HG02588 (cell line): ENCODE results near the gene STYXL1.
"Not testable (repeated sequence)": the region's sequence is repeated elsewhere in the genome, so short reads cannot be mapped to it uniquely, and the experiment has no call there.

ENCODE experiments used
- ATAC-seq: cut with Tn5 transposase; IDR thresholded peaks from one replicate; pipeline ENCODE4 v1.9.1; 2021; ENCODE audit warnings: mild to moderate bottlenecking, moderate library complexity; ENCODE audit not compliant: unreplicated experiment

STYXL1 gene

GRCh38 chr7:76066716-76067503 is 19.1 kb upstream of the STYXL1 start:
- ATAC-seq: no peak

GRCh38 chr7:76065016-76065612 is 17.3 kb upstream of the STYXL1 start:
- ATAC-seq: no peak

DNA sequence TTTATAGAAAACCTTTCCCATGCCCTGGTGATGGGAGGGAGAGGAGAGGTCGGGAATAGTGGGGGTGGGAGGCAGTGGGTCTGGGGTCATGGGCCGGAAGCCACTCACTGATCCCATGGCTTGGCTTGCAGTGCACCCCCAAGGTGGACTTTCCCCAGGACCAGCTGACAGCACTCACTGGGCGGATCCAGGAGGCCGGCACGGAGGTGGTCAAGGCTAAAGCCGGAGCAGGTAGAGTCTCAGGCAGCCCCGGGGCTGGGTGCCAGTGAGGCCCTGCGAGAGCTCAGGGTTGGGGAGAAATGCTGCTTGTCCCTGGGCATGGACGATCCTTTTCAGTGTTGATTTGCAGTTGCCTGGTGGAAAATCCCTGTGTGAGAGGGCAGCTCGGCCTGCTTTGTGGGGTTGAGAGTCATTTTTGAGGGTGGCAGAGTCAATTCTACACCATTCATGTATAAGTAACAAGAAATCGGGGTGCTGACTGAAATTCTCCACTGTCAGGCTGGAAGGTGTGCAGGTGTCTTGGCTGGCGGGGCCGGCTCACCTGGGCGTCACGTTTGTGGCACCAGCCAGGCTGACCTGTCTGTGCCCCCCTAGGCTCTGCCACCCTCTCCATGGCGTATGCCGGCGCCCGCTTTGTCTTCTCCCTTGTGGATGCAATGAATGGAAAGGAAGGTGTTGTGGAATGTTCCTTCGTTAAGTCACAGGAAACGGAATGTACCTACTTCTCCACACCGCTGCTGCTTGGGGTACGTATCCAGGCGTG is 16.6 kb upstream of the STYXL1 start:
- no peak for ATAC-seq

GRCh38 chr7:76063525-76063924 is 15.7 kb upstream of the STYXL1 start:
- ATAC-seq: no peak

- ATAC-seq: no peak
Measured at GRCh38 chr7:76063114-76063513, 15.3 kb upstream of the STYXL1 start.

DNA sequence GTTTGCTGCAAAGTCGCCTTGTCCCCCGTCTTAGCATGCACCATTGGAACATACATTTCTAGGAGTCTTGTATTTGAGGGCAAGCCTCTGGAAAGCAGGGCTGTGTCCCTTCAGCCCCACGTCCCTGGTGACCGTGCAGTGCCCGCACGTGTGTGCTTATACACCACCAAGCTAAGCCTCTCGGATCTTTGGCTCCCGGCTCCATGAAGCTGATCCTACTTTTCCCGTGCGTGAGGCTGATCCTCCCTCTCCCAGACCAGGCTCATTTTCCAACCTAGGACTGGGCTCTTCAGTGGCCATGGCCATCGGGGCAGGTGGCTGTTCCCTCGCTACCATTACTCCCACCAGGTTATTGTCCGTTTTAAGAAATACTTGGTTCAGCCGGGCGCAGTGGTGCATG is 14.5 kb upstream of the STYXL1 start:
- no peak for ATAC-seq

GRCh38 chr7:76060842-76061241 is 13.0 kb upstream of the STYXL1 start:
- ATAC-seq: no peak

DNA sequence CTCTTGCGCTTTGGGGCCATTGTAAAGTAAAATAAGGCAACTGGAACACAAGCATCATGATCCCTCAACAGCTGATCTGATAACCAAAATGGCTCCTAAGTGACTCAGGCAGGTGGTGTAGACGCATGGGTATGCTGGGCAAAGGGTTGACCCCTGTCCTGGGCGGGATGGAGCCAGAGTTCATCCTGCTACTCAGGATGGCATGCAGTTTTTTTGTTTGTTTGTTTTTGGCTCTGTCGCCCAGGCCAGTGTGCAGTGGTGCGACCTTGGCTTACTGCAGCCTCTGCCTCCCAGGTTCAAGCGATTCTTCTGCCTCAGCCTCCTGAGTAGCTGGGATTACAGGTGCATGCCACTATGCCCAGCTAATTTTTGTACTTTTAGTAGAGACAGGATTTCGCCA is 10.9 kb upstream of the STYXL1 start:
- not testable (repeated sequence) for ATAC-seq

- ATAC-seq: no peak
Measured at GRCh38 chr7:76057813-76058145, 10.0 kb upstream of the STYXL1 start.

GRCh38 chr7:76057103-76057812 is 9.5 kb upstream of the STYXL1 start:
- no peak for ATAC-seq

- no peak for ATAC-seq
Measured at GRCh38 chr7:76056241-76056640, 8.4 kb upstream of the STYXL1 start.

DNA sequence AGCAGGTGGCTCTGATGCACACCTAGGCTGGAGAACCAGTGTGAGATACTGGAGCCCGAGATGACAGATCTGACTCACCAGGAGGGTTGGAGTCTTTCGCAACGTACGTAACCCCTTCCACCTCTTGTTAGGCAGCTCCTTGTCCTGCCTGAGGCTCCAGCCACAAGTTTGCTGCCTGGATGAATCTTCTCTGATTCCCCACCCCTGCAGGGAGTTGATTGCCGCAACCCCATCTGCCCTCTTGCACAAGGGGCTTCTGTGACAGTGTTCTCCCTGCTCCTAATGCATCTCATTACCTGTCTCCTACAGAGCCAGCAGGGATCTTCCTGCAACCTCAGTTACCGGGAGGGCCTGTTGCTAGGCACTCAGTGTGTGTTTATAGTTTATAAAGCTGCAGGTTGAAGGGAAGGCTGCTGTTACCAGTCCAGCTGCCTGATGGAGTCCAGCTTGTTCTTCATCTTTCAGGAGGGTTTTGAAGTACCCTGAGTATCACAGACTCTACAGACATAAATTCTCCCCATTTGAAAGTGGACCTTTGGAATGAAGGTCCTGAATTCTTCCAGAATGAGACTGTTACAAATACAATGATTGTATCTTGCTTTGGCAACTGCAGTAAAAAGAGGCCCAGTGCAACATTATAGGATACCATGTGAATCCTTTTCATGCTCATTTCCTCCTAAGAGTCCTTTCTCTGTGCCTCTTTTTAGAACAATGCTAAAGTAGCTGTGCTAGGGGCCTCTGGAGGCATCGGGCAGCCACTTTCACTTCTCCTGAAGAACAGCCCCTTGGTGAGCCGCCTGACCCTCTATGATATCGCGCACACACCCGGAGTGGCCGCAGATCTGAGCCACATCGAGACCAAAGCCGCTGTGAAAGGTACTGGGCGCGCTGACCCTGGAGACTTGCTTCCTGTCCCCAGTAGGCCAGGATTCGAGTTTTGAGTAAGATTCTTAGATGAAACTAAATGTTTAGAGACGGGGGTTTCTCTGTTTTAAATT is 6.6 kb upstream of the STYXL1 start:
- no peak for ATAC-seq

DNA sequence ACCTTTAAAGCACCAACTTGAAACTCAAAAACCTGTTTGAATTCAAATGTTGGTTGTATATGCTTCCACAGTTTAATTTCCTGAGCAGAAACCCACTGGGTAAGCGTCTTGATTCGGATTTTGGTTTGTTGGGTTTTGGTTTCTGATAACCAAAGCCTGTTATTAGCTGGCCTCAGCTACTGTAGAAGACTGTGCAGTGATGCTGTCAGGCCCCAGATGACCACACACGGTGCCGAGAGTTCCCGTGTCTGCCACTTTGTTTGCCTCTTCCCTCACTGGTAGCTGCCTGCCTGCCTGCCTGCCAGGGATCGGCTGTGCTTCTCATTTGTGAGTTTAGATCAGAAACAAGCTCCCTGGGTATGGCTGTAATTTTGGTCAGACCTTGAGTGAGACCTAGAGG is 5.7 kb upstream of the STYXL1 start:
- no peak for ATAC-seq

DNA sequence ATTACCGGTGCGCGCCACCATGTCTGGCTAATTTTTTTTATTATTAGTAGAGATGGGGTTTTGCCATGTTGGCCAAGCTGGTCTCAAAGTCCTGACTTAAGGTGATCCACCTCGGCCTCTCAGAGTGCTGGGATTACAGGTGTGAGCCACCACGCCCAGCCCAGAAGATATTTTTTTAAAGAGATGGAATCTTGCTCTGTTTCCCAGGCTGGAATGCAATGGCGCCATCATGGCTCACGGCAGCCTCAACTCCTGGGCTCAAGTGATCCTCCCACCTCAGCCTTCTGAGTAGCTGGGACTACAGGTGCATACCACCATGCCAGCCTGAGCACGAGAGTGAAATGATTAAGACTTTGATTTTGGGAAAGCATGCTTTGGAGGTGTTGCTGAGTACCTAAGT is 4.9 kb upstream of the STYXL1 start:
- not testable (repeated sequence) for ATAC-seq

- ATAC-seq: no peak
Measured at GRCh38 chr7:76051840-76052239, 4.0 kb upstream of the STYXL1 start.

DNA sequence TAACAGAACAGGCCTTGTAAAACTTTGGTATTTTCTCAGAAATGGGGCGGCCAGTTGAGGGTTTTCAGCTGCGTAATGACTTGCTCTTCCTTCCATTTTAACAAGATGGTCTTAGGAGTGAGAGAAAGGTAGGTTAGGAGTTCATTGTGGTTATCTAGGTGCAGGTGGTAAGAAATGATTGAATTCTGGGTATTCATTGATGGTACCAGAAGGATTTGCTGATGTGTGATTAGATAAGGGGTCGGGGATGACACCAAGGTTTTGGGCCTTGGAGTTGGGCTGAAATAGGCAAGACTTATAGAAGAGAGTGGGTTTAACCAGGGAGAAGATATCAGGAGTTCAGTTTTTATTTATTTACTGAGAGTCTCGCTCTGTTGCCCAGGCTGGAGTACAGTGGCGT is 2.7 kb upstream of the STYXL1 start:
- no peak for ATAC-seq

- ATAC-seq: no peak
Measured at GRCh38 chr7:76049295-76049694, 1.5 kb upstream of the STYXL1 start.

DNA sequence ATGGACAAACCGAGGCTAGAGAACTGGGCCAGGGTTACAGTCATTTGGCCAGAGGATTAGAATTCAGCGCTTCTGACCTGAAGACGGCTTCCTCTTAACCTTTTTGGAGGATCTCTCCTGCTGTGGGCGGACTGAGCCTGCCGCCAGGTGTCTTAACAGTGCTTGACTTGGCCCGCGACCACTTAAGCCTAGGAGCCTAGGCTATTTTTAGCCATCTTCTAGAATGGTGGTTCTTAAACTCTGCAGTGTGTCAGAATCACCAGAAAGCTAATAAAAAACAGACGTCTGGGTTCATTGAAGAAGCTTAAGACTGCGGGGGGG is 828 bp upstream of the STYXL1 start:
- no peak for ATAC-seq

DNA sequence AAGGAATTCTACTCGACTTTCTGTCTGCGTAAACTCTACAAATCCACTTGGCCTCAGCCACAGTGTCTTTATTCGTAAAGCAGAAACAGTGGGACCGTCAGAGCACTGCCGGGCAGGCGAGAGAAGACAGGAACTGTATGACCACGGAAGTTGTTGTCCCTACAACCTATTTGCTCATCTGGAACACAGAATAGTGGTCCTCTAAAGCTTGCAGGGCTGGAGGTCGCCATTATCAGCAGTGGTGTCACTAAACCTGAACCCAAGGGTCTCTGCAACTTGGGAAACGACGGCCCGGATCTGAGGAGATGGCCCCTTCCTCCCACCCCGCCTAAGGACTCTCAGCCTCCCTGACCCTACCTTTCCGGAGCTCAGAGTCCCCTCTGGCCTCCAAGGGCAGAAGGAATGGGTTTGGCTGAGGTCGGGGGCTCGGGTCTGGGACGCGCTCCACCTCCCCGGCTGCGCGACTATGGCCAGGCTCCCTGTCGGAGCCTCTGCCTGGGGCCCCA is 442 bp downstream of the STYXL1 start:
- no peak for ATAC-seq

- ATAC-seq: no peak
Measured at GRCh38 chr7:76044375-76044865, 3.4 kb downstream of the STYXL1 start.
